Midbrain (tissue), 1 donor: Measurements from ENCODE around the gene IL3RA.
"Not testable (repeated sequence)": the region's sequence is repeated elsewhere in the genome, so short reads cannot be mapped to it uniquely, and the experiment has no call there.

Experiments used
- DNase-seq: peaks from one replicate; lab custom pipeline; 2025; lab: John Stamatoyannopoulos, UW

Gene IL3RA

GRCh38 chrX:1425381-1425780 is 88.8 kb downstream of the IL3RA start:
- DNase-seq, result no peak

GRCh38 chrX:1426321-1426720 is 89.7 kb downstream of the IL3RA start:
- DNase-seq, result not testable (repeated sequence)

GRCh38 chrX:1427756-1428155 is 91.2 kb downstream of the IL3RA start:
- DNase-seq, result no peak

DNA sequence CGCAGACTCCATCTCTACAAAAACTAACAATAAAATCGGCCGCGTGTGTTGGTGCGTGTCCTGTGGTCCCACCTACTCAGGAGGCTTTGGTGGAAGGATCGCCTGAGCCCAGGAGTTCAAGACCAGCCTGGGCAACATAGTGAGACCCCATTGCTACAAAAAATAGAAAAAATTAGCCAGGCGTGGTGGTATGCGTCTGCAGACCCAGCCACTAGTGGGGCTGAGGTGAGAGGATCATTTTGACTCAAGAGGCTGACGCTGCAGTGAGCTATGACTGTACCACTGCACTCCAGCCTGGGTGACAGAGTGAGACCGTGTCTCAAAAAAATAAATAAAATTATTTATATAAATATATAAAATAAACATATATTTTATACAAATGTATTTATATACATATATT is 93.9 kb downstream of the IL3RA start:
- no peak for DNase-seq
